ENCODE measurements around the gene PTCD3. TPM values are rescaled to one million over a fixed set of nuclear protein-coding genes. Genes with fewer than 3 reads are reported as not detected.

Gene PTCD3
- total RNA-seq (100 to 1,000 TPM; 184 to 185 TPM), polyA plus RNA-seq (10 to 100 TPM; 28.7 to 63.7 TPM)

DNA sequence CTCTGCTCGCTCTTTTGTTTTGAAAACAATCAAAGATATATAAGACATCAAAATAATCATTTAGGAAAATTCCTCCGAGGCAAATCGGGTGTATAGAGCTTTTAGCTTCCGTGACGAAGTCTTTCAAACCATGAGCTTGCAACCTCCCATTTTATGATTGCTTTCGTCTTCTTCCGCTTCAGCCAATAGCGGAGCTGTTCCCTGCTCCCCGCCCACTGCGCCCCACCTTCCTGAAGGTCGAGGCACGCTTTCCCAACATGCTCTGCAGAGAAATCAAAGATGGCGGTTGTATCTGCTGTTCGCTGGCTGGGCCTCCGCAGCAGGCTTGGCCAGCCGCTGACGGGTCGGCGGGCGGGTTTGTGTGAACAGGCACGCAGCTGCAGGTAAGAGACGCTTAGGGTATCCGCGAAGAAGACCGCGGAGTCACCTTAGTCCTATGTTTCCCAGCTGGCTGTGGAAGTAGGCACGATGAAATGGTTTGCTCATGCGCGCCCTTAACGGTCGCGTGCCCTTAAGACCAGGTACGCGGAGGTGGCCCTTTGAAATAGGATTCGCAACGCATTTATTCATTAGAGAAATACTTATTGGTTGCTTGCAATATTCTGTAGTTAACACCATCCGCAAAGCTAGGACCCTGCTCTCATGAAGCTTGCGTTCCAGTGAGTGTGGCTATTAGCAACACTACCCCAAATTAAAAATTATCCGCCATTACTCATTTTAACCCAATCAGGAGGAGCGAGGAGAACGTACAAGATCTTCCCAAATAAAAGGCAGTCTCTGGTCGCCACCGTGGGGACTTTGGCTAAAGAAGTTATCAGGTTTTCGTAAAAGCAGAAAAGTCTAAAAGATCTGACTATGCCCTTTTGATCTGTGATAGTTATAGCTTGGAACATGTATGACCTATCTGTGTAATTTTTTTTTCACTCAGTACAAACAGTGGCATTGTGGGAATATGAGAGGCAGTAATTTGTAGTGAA, at the start of gene PTCD3:
Gene PTCD3, plus strand, starts transcription at position 267 of the 977 bp plus-strand sequence. Its CDS starts 13 bp downstream, at position 280.
- H3K27me3 Mint-ChIP-seq, result no peaks in the 10 kb centered on the region
- H3K9me3 Mint-ChIP-seq, result no peaks in the 10 kb centered on the region
- CTCF ChIA-PET (ENCODE audit: partially characterized antibody), result interaction anchor here (1.1 to 2.1 kb wide), 5 partner anchors 26 to 291 kb away, joined by 3 to 14 read pairs (median 8); no protein-coding TSS in a partner anchor
- Histone ChIP-seq H3K9me3 (ENCODE audit: control insufficient read depth in 1 of 2, low read length in 2 of 2) (no peaks in the 10 kb centered on the region), H3K27me3 (ENCODE audit: insufficient read depth, low read length) (no peaks in the 10 kb centered on the region), H3K4me1 (ENCODE audit: insufficient read depth, low read length) (peaks cover 34% of the 10 kb centered on the region), H3K36me3 (ENCODE audit: insufficient read depth, low read length) (peaks cover 13% of the 10 kb centered on the region), H3K4me3 (ENCODE audit: low read length in 2 of 2) (peak within 1 kb of the TSS; percentile 73 to 83), H3K27ac (ENCODE audit: low read depth, low read length) (peak within 1 kb of the TSS; percentile 82)
- POLR2A ChIA-PET (ENCODE audit: partially characterized antibody), result interaction anchor here (0.7 to 2.1 kb wide), 21 partner anchors 10 to 780 kb away, joined by 3 to 24 read pairs (median 5); partner anchors contain the start of genes IMMT, KDM3A, MRPL35 and ST3GAL5
- peaks cover 50 to 85% (median 64%) of the 10 kb centered on the region in 4 donors for H3K4me1 Mint-ChIP-seq
- H3K4me3 Mint-ChIP-seq, result peak within 1 kb of the TSS; percentile 88 to 96 (median 92)
- DNase-seq, result peak; percentile 92 to 97 (median 94)
- intact Hi-C loops (cut with micrococcal nuclease), result loop anchor here (1.0 to 5.0 kb wide), 6 partner anchors 68 to 489 kb away; partner anchors contain the start of genes IMMT, KDM3A and USP39
- peaks cover 30 to 61% of the 10 kb centered on the region in 2 donors for H3K36me3 Mint-ChIP-seq
- peak within 1 kb of the TSS; percentile 93 to 100 (median 99) for H3K27ac Mint-ChIP-seq

DNA sequence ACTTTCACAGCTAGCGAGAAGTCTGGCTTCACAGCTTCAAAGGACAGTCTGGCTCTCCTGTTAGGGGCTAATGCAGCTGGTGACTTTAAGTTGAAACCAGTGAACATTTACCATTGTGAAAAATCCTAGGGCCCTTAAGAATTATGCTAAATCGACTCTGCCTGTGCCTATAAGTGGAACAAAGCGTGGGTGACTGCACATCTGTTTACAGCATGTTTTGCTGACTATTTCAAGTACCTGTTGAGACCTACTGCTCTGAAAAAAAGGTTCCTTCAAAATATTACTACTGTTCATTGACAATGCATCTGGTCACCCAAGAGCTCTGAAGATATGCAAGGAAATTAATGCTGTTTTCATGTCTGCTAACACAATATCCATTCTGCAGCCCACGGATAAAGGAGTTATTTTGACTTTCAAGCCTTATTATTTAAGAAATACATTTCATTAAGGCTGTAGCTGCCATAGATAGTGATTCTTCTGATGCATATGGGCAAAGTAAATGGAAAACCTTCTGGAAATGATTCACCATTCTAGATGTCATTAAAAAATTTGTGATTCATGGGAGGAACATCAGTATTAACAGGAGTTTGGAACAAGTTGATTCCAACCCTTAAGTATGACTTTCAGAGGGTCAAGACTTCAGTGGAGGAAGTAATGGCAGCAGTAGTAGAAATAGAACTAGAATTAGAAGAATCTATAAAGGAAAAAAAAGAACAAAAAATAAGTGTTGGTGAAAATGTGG, 49.3 kb upstream of the PTCD3 start:
- H3K4me1 Mint-ChIP-seq, result no peaks in the 10 kb centered on the region
- POLR2A ChIA-PET (ENCODE audit: partially characterized antibody), result no interaction called here

DNA sequence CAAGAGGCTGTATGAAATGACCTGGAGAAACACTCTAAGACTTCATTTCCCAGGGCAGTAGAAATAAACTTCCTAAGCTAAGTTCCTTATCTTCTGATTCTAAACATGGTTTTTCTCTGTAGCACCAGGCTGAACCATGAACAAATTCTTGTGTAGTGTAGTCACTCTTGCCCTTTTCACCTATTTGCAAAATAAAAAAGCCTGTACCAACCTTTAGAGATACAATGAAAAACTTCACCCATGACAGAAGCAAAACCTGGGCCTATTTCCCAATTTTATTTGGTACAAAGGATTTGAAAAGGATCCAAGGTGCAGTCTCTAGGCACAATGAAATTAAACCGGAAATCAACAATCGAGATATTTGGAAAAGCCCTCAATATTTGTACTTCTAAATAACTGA, 44.0 kb upstream of the PTCD3 start:
- no peaks in the 10 kb centered on the region for H3K9me3 ChIP-seq (ENCODE audit: control insufficient read depth in 1 of 2, low read length in 2 of 2)
- ChIA-PET POLR2A (ENCODE audit: partially characterized antibody) (no interaction called here), CTCF (ENCODE audit: partially characterized antibody) (interaction anchor here (1.2 to 1.5 kb wide), 2 partner anchors 18 to 172 kb away, joined by 3 to 4 read pairs; no protein-coding TSS in a partner anchor)
- Mint-ChIP-seq H3K4me1 (no peaks in the 10 kb centered on the region), H3K4me3 (no peak overlapping the region), H3K27me3 (no peaks in the 10 kb centered on the region), H3K27ac (no peak overlapping the region), H3K36me3 (peaks cover 68 to 69% of the 10 kb centered on the region in 2 donors), H3K9me3 (peaks cover 0 to 9% (median 4%) of the 10 kb centered on the region in 8 donors)
- H3K27ac ChIP-seq (ENCODE audit: low read depth, low read length), result no peak overlapping the region
- no peak overlapping the region for H3K4me3 ChIP-seq (ENCODE audit: low read length in 2 of 2)
- H3K4me1 ChIP-seq (ENCODE audit: insufficient read depth, low read length), result no peaks in the 10 kb centered on the region
- intact Hi-C loops (cut with micrococcal nuclease), result no loop called here
- H3K27me3 ChIP-seq (ENCODE audit: insufficient read depth, low read length), result no peaks in the 10 kb centered on the region
- peaks cover 34% of the 10 kb centered on the region for H3K36me3 ChIP-seq (ENCODE audit: insufficient read depth, low read length)
- DNase-seq, result no peak

More for the DNA sequence above, 49.3 kb upstream of the PTCD3 start:
- H3K36me3 ChIP-seq (ENCODE audit: insufficient read depth, low read length), result peaks cover 32% of the 10 kb centered on the region
- Mint-ChIP-seq H3K27me3 (no peaks in the 10 kb centered on the region), H3K27ac (peak overlapping the region in 1 of 7 donors; percentile 1), H3K9me3 (no peaks in the 10 kb centered on the region), H3K4me3 (no peak overlapping the region), H3K36me3 (peaks cover 39 to 67% of the 10 kb centered on the region in 2 donors)
- H3K4me1 ChIP-seq (ENCODE audit: insufficient read depth, low read length), result no peaks in the 10 kb centered on the region
- CTCF ChIA-PET (ENCODE audit: partially characterized antibody), result interaction anchor here (0.8 to 1.2 kb wide), 3 partner anchors 21 to 167 kb away, joined by 3 read pairs; no protein-coding TSS in a partner anchor
- no peak overlapping the region for H3K27ac ChIP-seq (ENCODE audit: low read depth, low read length)
- no peaks in the 10 kb centered on the region for H3K27me3 ChIP-seq (ENCODE audit: insufficient read depth, low read length)
- no peaks in the 10 kb centered on the region for H3K9me3 ChIP-seq (ENCODE audit: control insufficient read depth in 1 of 2, low read length in 2 of 2)
- no peak overlapping the region for H3K4me3 ChIP-seq (ENCODE audit: low read length in 2 of 2)
- intact Hi-C loops (cut with micrococcal nuclease), result no loop called here
- DNase-seq, result no peak

DNA sequence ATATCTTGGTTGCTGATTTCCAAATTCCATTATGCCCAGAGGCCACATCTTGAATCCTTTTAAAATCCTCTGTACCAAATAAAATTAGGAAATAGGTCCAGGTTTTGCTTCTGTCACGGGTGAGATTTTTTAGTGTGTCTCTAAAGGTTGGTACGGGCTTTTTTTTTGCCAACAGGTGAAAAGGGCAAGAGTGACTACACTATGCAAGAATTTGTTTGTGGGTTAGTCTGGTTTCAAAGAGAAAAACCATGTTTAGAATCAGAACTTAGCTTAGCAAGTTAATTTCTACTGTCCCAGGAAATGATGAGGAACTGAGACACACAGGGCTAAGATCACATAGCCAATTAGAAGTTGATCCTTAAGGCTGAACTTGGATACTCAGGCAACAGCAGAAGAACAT, 42.0 kb upstream of the PTCD3 start:
- H3K27ac ChIP-seq (ENCODE audit: low read depth, low read length), result no peak overlapping the region
- no peaks in the 10 kb centered on the region for H3K27me3 Mint-ChIP-seq
- peaks cover 6 to 15% (median 7%) of the 10 kb centered on the region in 4 donors for H3K4me1 Mint-ChIP-seq
- no peak overlapping the region for H3K4me3 Mint-ChIP-seq
- peaks cover 15% of the 10 kb centered on the region for H3K4me1 ChIP-seq (ENCODE audit: insufficient read depth, low read length)
- intact Hi-C loops (cut with micrococcal nuclease), result no loop called here
- ChIA-PET POLR2A (ENCODE audit: partially characterized antibody) (no interaction called here), CTCF (ENCODE audit: partially characterized antibody) (no interaction called here)
- no peaks in the 10 kb centered on the region for H3K9me3 ChIP-seq (ENCODE audit: control insufficient read depth in 1 of 2, low read length in 2 of 2)
- H3K27me3 ChIP-seq (ENCODE audit: insufficient read depth, low read length), result no peaks in the 10 kb centered on the region
- H3K36me3 Mint-ChIP-seq, result peaks cover 68% of the 10 kb centered on the region in 2 donors
- no peak for DNase-seq
- peaks cover 0 to 9% (median 4%) of the 10 kb centered on the region in 8 donors for H3K9me3 Mint-ChIP-seq
- H3K27ac Mint-ChIP-seq, result no peak overlapping the region
- H3K36me3 ChIP-seq (ENCODE audit: insufficient read depth, low read length), result peaks cover 37% of the 10 kb centered on the region
- H3K4me3 ChIP-seq (ENCODE audit: low read length in 2 of 2), result no peak overlapping the region

DNA sequence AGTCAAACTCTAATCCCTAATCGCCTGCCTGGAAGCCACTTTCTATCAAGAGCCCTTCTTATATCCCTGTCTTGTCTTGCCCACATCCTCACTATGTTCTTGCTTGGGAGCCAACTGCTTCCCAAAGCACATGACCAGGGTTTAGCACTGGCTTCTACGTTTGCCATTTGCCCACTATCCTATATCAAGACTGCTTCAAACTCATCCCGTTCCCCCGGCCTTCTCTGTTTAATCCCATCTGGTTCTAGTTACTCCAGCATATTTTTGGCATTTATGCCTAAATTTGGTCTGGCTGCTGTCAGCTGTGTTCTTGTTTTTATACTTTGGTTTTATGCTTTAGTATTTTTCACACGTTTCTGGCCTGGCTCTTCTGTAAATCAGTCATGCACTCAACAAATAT, 40.5 kb upstream of the PTCD3 start:
- intact Hi-C loops (cut with micrococcal nuclease), result no loop called here
- Histone ChIP-seq H3K4me1 (ENCODE audit: insufficient read depth, low read length) (peaks cover 18% of the 10 kb centered on the region), H3K4me3 (ENCODE audit: low read length in 2 of 2) (no peak overlapping the region), H3K36me3 (ENCODE audit: insufficient read depth, low read length) (peaks cover 46% of the 10 kb centered on the region), H3K27ac (ENCODE audit: low read depth, low read length) (no peak overlapping the region), H3K27me3 (ENCODE audit: insufficient read depth, low read length) (no peaks in the 10 kb centered on the region), H3K9me3 (ENCODE audit: control insufficient read depth in 1 of 2, low read length in 2 of 2) (no peaks in the 10 kb centered on the region)
- Mint-ChIP-seq H3K27ac (no peak overlapping the region), H3K4me1 (peaks cover 9 to 21% (median 11%) of the 10 kb centered on the region in 4 donors), H3K27me3 (no peaks in the 10 kb centered on the region), H3K9me3 (peaks cover 0 to 9% (median 4%) of the 10 kb centered on the region in 8 donors), H3K36me3 (peaks cover 73 to 75% of the 10 kb centered on the region in 2 donors), H3K4me3 (no peak overlapping the region)
- ChIA-PET POLR2A (ENCODE audit: partially characterized antibody) (no interaction called here), CTCF (ENCODE audit: partially characterized antibody) (interaction anchor here (2.1 kb wide), 1 partner anchor 238 kb away, joined by 7 read pairs; no protein-coding TSS in a partner anchor)
- no peak for DNase-seq

DNA sequence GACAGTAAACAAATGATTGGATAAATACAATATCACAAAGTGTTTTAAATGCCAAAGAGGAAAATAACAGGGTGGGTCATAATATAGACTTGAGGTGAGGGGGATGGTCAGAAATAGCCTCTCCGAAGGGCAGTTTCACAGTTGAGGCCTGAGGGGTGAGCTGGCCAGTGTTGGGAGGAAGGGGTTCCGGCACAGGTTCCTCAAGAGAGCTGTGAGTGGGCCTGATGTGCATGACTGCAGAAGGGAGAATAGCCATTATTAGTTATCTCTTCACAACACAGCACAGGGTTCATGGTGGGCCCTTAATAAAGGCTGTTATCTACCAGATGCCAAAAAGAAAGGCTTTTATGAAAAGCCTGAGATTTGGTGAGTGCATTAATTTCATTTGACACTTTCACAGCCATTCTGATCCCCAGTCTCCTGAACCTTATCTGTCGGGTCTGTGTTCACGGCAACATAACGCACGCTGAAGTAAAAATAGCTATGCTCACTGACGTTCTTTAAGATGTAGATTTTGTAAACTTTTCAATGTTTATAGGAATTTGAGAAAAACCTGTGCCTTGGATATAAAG, 39.9 kb upstream of the PTCD3 start:
- H3K9me3 ChIP-seq (ENCODE audit: control insufficient read depth in 1 of 2, low read length in 2 of 2), result no peaks in the 10 kb centered on the region
- H3K27ac ChIP-seq (ENCODE audit: low read depth, low read length), result no peak overlapping the region
- peaks cover 73 to 75% of the 10 kb centered on the region in 2 donors for H3K36me3 Mint-ChIP-seq
- peaks cover 9 to 21% (median 11%) of the 10 kb centered on the region in 4 donors for H3K4me1 Mint-ChIP-seq
- CTCF ChIA-PET (ENCODE audit: partially characterized antibody), result interaction anchor here (2.1 kb wide), 1 partner anchor 239 kb away, joined by 7 read pairs; no protein-coding TSS in a partner anchor
- peaks cover 42% of the 10 kb centered on the region for H3K36me3 ChIP-seq (ENCODE audit: insufficient read depth, low read length)
- intact Hi-C loops (cut with micrococcal nuclease), result loop anchor here (2.0 kb wide), 1 partner anchor 15 kb away; no protein-coding TSS in a partner anchor
- DNase-seq, result no peak
- H3K27ac Mint-ChIP-seq, result no peak overlapping the region
- no peaks in the 10 kb centered on the region for H3K27me3 Mint-ChIP-seq
- POLR2A ChIA-PET (ENCODE audit: partially characterized antibody), result no interaction called here
- no peak overlapping the region for H3K4me3 ChIP-seq (ENCODE audit: low read length in 2 of 2)
- no peaks in the 10 kb centered on the region for H3K27me3 ChIP-seq (ENCODE audit: insufficient read depth, low read length)
- H3K9me3 Mint-ChIP-seq, result peaks cover 0 to 9% (median 4%) of the 10 kb centered on the region in 8 donors
- no peak overlapping the region for H3K4me3 Mint-ChIP-seq
- H3K4me1 ChIP-seq (ENCODE audit: insufficient read depth, low read length), result peaks cover 18% of the 10 kb centered on the region

All from CD4-positive, alpha-beta memory T cell (primary cell).